HEK293 (cell line): ENCODE results near the gene CARD10.
"Not testable (repeated sequence)": the region's sequence is repeated elsewhere in the genome, so short reads cannot be mapped to it uniquely, and the experiment has no call there.

Experiments
- CTCF ChIA-PET: fragments of 350-600 bp; formaldehyde crosslinking; extraction: SDS; loops from one replicate; lab custom pipeline; 2021; ENCODE audit warnings: antibody characterized with exemption; lab: Yijun Ruan, JAX
- POLR2A ChIA-PET: fragments of 300-600 bp; formaldehyde crosslinking; extraction: SDS; loops from one replicate; lab custom pipeline; 2020; ENCODE audit warnings: antibody characterized with exemption, inconsistent platforms; lab: Yijun Ruan, JAX
- H3K27ac ChIP-seq: fragments of 200-500 bp; sonication (Bioruptor generic); 2 replicates; pipeline ENCODE4 v1.5.1; 2014; ENCODE audit warnings: low read depth, low read length, control low read depth, inconsistent platforms; ENCODE audit errors: extremely low read depth
- H3K36me3 ChIP-seq, 2 experiments: fragments of 200-500 bp in 1 of 2; sonication (Bioruptor generic) in 1 of 2; 1 replicate in 1 of 2; 2 replicates in 1 of 2; pipeline ENCODE4 v1.5.1; 2014 to 2017; ENCODE audit warnings: inconsistent platforms in 2 of 2, low read length in 2 of 2; ENCODE audit not compliant: control insufficient read depth in 2 of 2, insufficient read depth in 1 of 2
- H3K4me1 ChIP-seq: fragments of 200-500 bp; sonication (Bioruptor generic); 2 replicates; pipeline ENCODE4 v1.5.1; 2014; ENCODE audit warnings: mild to moderate bottlenecking, low read length, inconsistent platforms; ENCODE audit not compliant: control insufficient read depth, insufficient read depth
- H3K4me3 ChIP-seq: 2 replicates; pipeline ENCODE4 v1.5.1; 2011; ENCODE audit warnings: low read depth, mild to moderate bottlenecking, control low read depth, low read length, moderate library complexity
- H3K9me3 ChIP-seq: fragments of 200-500 bp; sonication (Bioruptor generic); 2 replicates; pipeline ENCODE4 v1.5.1; 2014; ENCODE audit warnings: low read depth, low read length, inconsistent platforms; ENCODE audit not compliant: control insufficient read depth, insufficient read depth
- HIC1 ChIP-seq: fragments of 450-650 bp; formaldehyde crosslinking; IDR thresholded peaks from 2 replicates; pipeline ENCODE4 v1.5.1; 2016; ENCODE audit warnings: missing biosample characterization, missing genetic modification characterization
- MEIS1 ChIP-seq: sonication (generic); formaldehyde crosslinking; IDR thresholded peaks from 2 replicates; pipeline ENCODE4 v1.8.1; 2022; ENCODE audit warnings: missing genetic modification reagents, mild to moderate bottlenecking, borderline replicate concordance
- PATZ1 ChIP-seq: fragments of 450-650 bp; formaldehyde crosslinking; IDR thresholded peaks from 2 replicates; pipeline ENCODE4 v1.5.1; 2016; ENCODE audit warnings: missing biosample characterization, missing genetic modification characterization
- TCF7L2 ChIP-seq: IDR thresholded peaks from 2 replicates; pipeline ENCODE4 v1.6.1; 2011; ENCODE audit warnings: low read depth, mild to moderate bottlenecking, inconsistent platforms, low read length, moderate library complexity, borderline replicate concordance
- ZNF121 ChIP-seq: fragments of 450-650 bp; formaldehyde crosslinking; IDR thresholded peaks from 2 replicates; pipeline ENCODE4 v1.5.1; 2016; ENCODE audit warnings: missing biosample characterization, missing genetic modification characterization
- ZNF132 ChIP-seq: fragments of 450-650 bp; formaldehyde crosslinking; IDR thresholded peaks from 2 replicates; pipeline ENCODE4 v1.5.1; 2017; ENCODE audit warnings: missing biosample characterization, missing genetic modification characterization, borderline replicate concordance
- ZNF19 ChIP-seq: fragments of 450-650 bp; formaldehyde crosslinking; IDR thresholded peaks from 2 replicates; pipeline ENCODE4; 2016; ENCODE audit warnings: missing biosample characterization, missing genetic modification characterization, low read depth
- ZNF341 ChIP-seq: fragments of 450-650 bp; formaldehyde crosslinking; IDR thresholded peaks from 2 replicates; pipeline ENCODE4; 2016; ENCODE audit warnings: low read depth, missing biosample characterization, missing genetic modification characterization
- ZNF555 ChIP-seq: fragments of 450-650 bp; formaldehyde crosslinking; conservative IDR thresholded peaks from 2 replicates; pipeline ENCODE4 v1.5.1; 2017; ENCODE audit warnings: missing biosample characterization, mild to moderate bottlenecking, missing genetic modification characterization, inconsistent platforms
- ZNF561 ChIP-seq: fragments of 450-650 bp; IDR thresholded peaks from 2 replicates; pipeline ENCODE4 v1.5.1; 2018; ENCODE audit warnings: missing biosample characterization, missing genetic modification characterization, borderline replicate concordance
- ZNF610 ChIP-seq: fragments of 450-650 bp; formaldehyde crosslinking; IDR thresholded peaks from 2 replicates; pipeline ENCODE4 v1.5.1; 2016; ENCODE audit warnings: missing biosample characterization, missing genetic modification characterization, borderline replicate concordance
- ZNF621 ChIP-seq: fragments of 450-650 bp; formaldehyde crosslinking; IDR thresholded peaks from 2 replicates; pipeline ENCODE4 v1.5.1; 2017; ENCODE audit warnings: missing biosample characterization, missing genetic modification characterization
- ZNF660 ChIP-seq: fragments of 450-650 bp; IDR thresholded peaks from 2 replicates; pipeline ENCODE4 v1.5.1; 2018; ENCODE audit warnings: missing biosample characterization, mild to moderate bottlenecking, missing genetic modification characterization
- ZNF701 ChIP-seq: fragments of 450-650 bp; formaldehyde crosslinking; IDR thresholded peaks from 2 replicates; pipeline ENCODE4 v1.5.1; 2016; ENCODE audit warnings: missing biosample characterization, missing genetic modification characterization
- ZNF76 ChIP-seq: fragments of 450-650 bp; formaldehyde crosslinking; IDR thresholded peaks from 2 replicates; pipeline ENCODE4; 2016; ENCODE audit warnings: low read depth, missing biosample characterization, missing genetic modification characterization, borderline replicate concordance

CARD10 gene

GRCh38 chr22:37527081-37527752, 8.0 kb upstream of the CARD10 start:
- POLR2A ChIA-PET, result interaction anchor here (0.7 kb wide), 1 partner anchor 38 kb away, joined by 3 read pairs; no protein-coding TSS in a partner anchor
- TF ChIP-seq ZNF121 (tag by site-specific recombination), result peak; percentile 81
- peak; percentile 76 for TF ChIP-seq ZNF341 (tag by site-specific recombination)

GRCh38 chr22:37526376-37526775, 7.2 kb upstream of the CARD10 start:
- POLR2A ChIA-PET, result no interaction called here
- CTCF ChIA-PET, result interaction anchor here (0.6 to 1.3 kb wide), 2 partner anchors 12 to 121 kb away, joined by 3 read pairs; no protein-coding TSS in a partner anchor
- Histone ChIP-seq H3K36me3 (no peaks in the 10 kb centered on the region), H3K4me1 (no peaks in the 10 kb centered on the region), H3K27ac (no peak overlapping the region), H3K4me3 (no peak overlapping the region), H3K9me3 (no peaks in the 10 kb centered on the region)
- no peak for TF ChIP-seq ZNF660 (tag by site-specific recombination)
- no peak for TF ChIP-seq ZNF610 (tag by site-specific recombination)
- TF ChIP-seq ZNF132 (tag by site-specific recombination), result no peak
- TF ChIP-seq PATZ1, result no peak
- no peak for TF ChIP-seq MEIS1 (CRISPR knock-in tag)
- no peak for TF ChIP-seq ZNF701 (tag by site-specific recombination)
- TF ChIP-seq ZNF76 (tag by site-specific recombination), result no peak
- TF ChIP-seq ZNF561 (tag by site-specific recombination), result no peak
- TF ChIP-seq ZNF19 (tag by site-specific recombination), result no peak
- TF ChIP-seq TCF7L2, result no peak
- TF ChIP-seq ZNF555 (tag by site-specific recombination), result no peak

More at GRCh38 chr22:37527081-37527752, 8.0 kb upstream of the CARD10 start:
- H3K4me3 ChIP-seq, H3K27ac ChIP-seq, H3K36me3 ChIP-seq, H3K4me1 ChIP-seq, H3K9me3 ChIP-seq: not testable (repeated sequence)
- CTCF ChIA-PET, result interaction anchor here (0.6 to 3.3 kb wide), 8 partner anchors 12 to 290 kb away, joined by 3 to 31 read pairs (median 6); no protein-coding TSS in a partner anchor

- H3K27ac ChIP-seq, result no peak overlapping the region
- CTCF ChIA-PET, result interaction anchor here (0.8 to 1.3 kb wide), 2 partner anchors 13 to 54 kb away, joined by 3 read pairs; no protein-coding TSS in a partner anchor
These were observed 6.6 kb upstream of the CARD10 start for GRCh38 chr22:37525746-37526350.

More at GRCh38 chr22:37525746-37526350, 6.6 kb upstream of the CARD10 start:
- Histone ChIP-seq H3K4me1 (no peaks in the 10 kb centered on the region), H3K9me3 (no peaks in the 10 kb centered on the region), H3K36me3 (no peaks in the 10 kb centered on the region), H3K4me3 (no peak overlapping the region)
- POLR2A ChIA-PET, result interaction anchor here (0.5 kb wide), 1 partner anchor 975 kb away, joined by 4 read pairs; no protein-coding TSS in a partner anchor
- 0 out of 2 replicates have a peak, but pooled peaks have one; percentile 1 for TF ChIP-seq HIC1 (tag by site-specific recombination)
- TF ChIP-seq ZNF621 (tag by site-specific recombination), result no peak
